BE2C (cell line): ENCODE results near the gene SETD4.
"Not testable (repeated sequence)": the region's sequence is repeated elsewhere in the genome, so short reads cannot be mapped to it uniquely, and the experiment has no call there.

Experiments
- DNase-seq: peaks from one replicate; pipeline ENCODE4 v3.0.0-alpha.2; 2020
- H3K27me3 ChIP-seq: fragments of 250-450 bp; sonication (Bioruptor Pico); 2 replicates; pipeline ENCODE4 v1.5.1; 2020; ENCODE audit warnings: mild to moderate bottlenecking
- H3K36me3 ChIP-seq: fragments of 250-450 bp; sonication (Bioruptor Pico); 2 replicates; pipeline ENCODE4 v1.5.1; 2020; ENCODE audit warnings: mild to moderate bottlenecking
- H3K4me1 ChIP-seq: fragments of 250-450 bp; sonication (Bioruptor Pico); 2 replicates; pipeline ENCODE4 v1.5.1; 2020
- H3K4me3 ChIP-seq: 2 replicates; pipeline ENCODE4 v1.5.1; 2011; ENCODE audit warnings: low read depth, low read length
- H3K9me3 ChIP-seq: fragments of 250-450 bp; sonication (Bioruptor Pico); 2 replicates; pipeline ENCODE4 v1.5.1; 2020
- CTCF ChIP-seq: IDR thresholded peaks from 2 replicates; pipeline ENCODE4 v1.5.1; 2012; ENCODE audit warnings: mild to moderate bottlenecking, low read depth, low read length

Gene SETD4

DNA sequence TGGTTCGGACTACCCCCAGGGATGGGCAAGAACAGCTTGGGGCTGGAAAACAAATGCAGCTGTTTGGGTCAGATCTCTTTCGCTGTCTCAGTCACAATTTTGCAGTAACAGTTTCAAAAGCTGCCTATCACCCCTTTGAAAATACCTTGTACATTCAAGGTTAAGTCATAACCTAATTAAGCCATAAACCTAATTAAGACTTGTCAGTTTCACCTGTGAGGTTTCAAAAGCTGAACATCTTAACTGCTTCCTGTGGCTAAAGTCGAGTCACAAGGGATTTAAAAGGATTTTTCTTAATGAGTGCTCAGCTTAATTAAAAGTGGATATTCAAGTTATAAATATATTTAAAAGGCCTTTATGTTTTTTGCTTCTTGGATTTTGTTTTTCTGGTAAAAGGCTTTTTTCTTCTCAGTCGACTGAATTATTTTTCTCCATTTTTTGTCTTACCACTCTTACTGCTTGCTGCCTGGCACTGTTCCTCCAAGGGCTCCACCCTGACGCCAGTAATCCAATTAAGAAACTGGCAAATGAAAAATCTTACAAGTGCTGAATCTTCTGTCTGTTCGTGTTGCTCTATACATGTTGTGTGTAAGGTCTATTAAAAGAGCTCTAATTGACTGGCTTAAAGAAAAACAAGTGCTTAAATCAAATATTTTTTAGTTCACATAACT, 40.8 kb upstream of the SETD4 start:
- Histone ChIP-seq H3K4me1 (no peaks in the 10 kb centered on the region), H3K4me3 (no peak overlapping the region), H3K27me3 (peaks cover 3% of the 10 kb centered on the region), H3K36me3 (no peaks in the 10 kb centered on the region), H3K9me3 (no peaks in the 10 kb centered on the region)
- no peak for TF ChIP-seq CTCF
- DNase-seq: no peak

- H3K27me3 ChIP-seq, H3K4me1 ChIP-seq, H3K9me3 ChIP-seq, H3K4me3 ChIP-seq, H3K36me3 ChIP-seq, DNase-seq: not testable (repeated sequence)
These were observed 39.4 kb upstream of the SETD4 start for GRCh38 chr21:36099695-36100211.

- H3K4me3 ChIP-seq: no peak overlapping the region
These were observed 38.7 kb upstream of the SETD4 start for GRCh38 chr21:36099000-36099399.

GRCh38 chr21:36098182-36098532, 37.8 kb upstream of the SETD4 start:
- H3K27me3 ChIP-seq: peaks cover 4% of the 10 kb centered on the region; the same call in 1 of the 2 replicates
- no peak overlapping the region for H3K4me3 ChIP-seq
- no peak for TF ChIP-seq CTCF
- no peaks in the 10 kb centered on the region for H3K36me3 ChIP-seq
- H3K9me3 ChIP-seq: no peaks in the 10 kb centered on the region
- no peak for DNase-seq
- no peaks in the 10 kb centered on the region for H3K4me1 ChIP-seq

More at GRCh38 chr21:36099000-36099399, 38.7 kb upstream of the SETD4 start:
- Histone ChIP-seq H3K4me1 (no peaks in the 10 kb centered on the region), H3K36me3 (no peaks in the 10 kb centered on the region), H3K9me3 (no peaks in the 10 kb centered on the region), H3K27me3 (peaks cover 1% of the 10 kb centered on the region; the same call in 1 of the 2 replicates)
- TF ChIP-seq CTCF: no peak
- DNase-seq: no peak

- no peak overlapping the region for H3K4me3 ChIP-seq
- H3K4me1 ChIP-seq: no peaks in the 10 kb centered on the region
- H3K27me3 ChIP-seq: peaks cover 4% of the 10 kb centered on the region; the same call in 1 of the 2 replicates
- TF ChIP-seq CTCF: no peak
- H3K36me3 ChIP-seq: no peaks in the 10 kb centered on the region
- no peaks in the 10 kb centered on the region for H3K9me3 ChIP-seq
- DNase-seq: no peak
These were observed 37.3 kb upstream of the SETD4 start for GRCh38 chr21:36097427-36098181.

GRCh38 chr21:36096398-36097290, 36.3 kb upstream of the SETD4 start:
- no peak for TF ChIP-seq CTCF
- peaks cover 4% of the 10 kb centered on the region; the same call in 1 of the 2 replicates for H3K27me3 ChIP-seq
- no peaks in the 10 kb centered on the region for H3K36me3 ChIP-seq
- no peaks in the 10 kb centered on the region for H3K4me1 ChIP-seq
- no peak for DNase-seq
- no peaks in the 10 kb centered on the region for H3K9me3 ChIP-seq
- no peak overlapping the region for H3K4me3 ChIP-seq
